Activated naive CD4-positive, alpha-beta T cell treated with anti-CD3 and anti-CD28 coated beads, Interleukin-2, amount 10 ng/mL, durations not matched to agents 7 days and 5 days (primary cell): ENCODE data around the gene PLA2G12B.
"Not testable (repeated sequence)": the region's sequence is repeated elsewhere in the genome, so short reads cannot be mapped to it uniquely, and the experiment has no call there.

Experiments
- CTCF ChIA-PET: fragments of 350-600 bp; sonication (Branson Sonifier 250); formaldehyde crosslinking; loops from one replicate; lab custom pipeline; 2021; ENCODE audit warnings: antibody characterized with exemption; lab: Charles Lee
- DNase-seq: peaks from one replicate; pipeline ENCODE4 v3.0.0-alpha.2; 2020
- H3K27ac Mint-ChIP-seq: one replicate; pipeline ENCODE4 v1.8.0; 2021; ENCODE audit warnings: mild to moderate bottlenecking, moderate library complexity, mixed read lengths
- H3K27me3 Mint-ChIP-seq: one replicate; pipeline ENCODE4 v1.8.0; 2021; ENCODE audit warnings: mild to moderate bottlenecking, mixed read lengths
- H3K36me3 Mint-ChIP-seq: one replicate; pipeline ENCODE4 v1.8.0; 2021; ENCODE audit warnings: mixed read lengths
- H3K4me1 Mint-ChIP-seq: one replicate; pipeline ENCODE4 v1.8.0; 2021; ENCODE audit warnings: mixed read lengths
- H3K4me3 Mint-ChIP-seq: one replicate; pipeline ENCODE4 v1.8.0; 2021; ENCODE audit warnings: mild to moderate bottlenecking, moderate library complexity, mixed read lengths
- H3K9me3 Mint-ChIP-seq: one replicate; pipeline ENCODE4 v1.8.0; 2021; ENCODE audit warnings: mixed read lengths

Gene PLA2G12B

GRCh38 chr10:72954596-72955554 lies at the start of gene PLA2G12B:
TSS of gene PLA2G12B (minus strand) at chr10:72954806. CDS start at chr10:72954685, 121 bp downstream.
- Mint-ChIP-seq H3K9me3 (no peaks in the 10 kb centered on the region), H3K4me1 (no peaks in the 10 kb centered on the region), H3K27me3 (peaks cover 13% of the 10 kb centered on the region), H3K4me3 (no peak within 1 kb of the TSS), H3K36me3 (no peaks in the 10 kb centered on the region), H3K27ac (no peak within 1 kb of the TSS)
- DNase-seq, result no peak
- CTCF ChIA-PET, result no interaction called here

GRCh38 chr10:73003822-73004221 lies 49.2 kb upstream of the PLA2G12B start:
- no peaks in the 10 kb centered on the region for H3K27me3 Mint-ChIP-seq

GRCh38 chr10:73000973-73001372 lies 46.4 kb upstream of the PLA2G12B start:
- peaks cover 4% of the 10 kb centered on the region for H3K9me3 Mint-ChIP-seq
- DNase-seq, result no peak
- peaks cover 22% of the 10 kb centered on the region for H3K36me3 Mint-ChIP-seq
- H3K27me3 Mint-ChIP-seq, result no peaks in the 10 kb centered on the region
- CTCF ChIA-PET, result interaction anchor here (0.7 kb wide), 1 partner anchor 618 kb away, joined by 3 read pairs; no protein-coding TSS in a partner anchor
- H3K27ac Mint-ChIP-seq, result no peak overlapping the region
- H3K4me3 Mint-ChIP-seq, result no peak overlapping the region
- H3K4me1 Mint-ChIP-seq, result no peaks in the 10 kb centered on the region

More at GRCh38 chr10:73003822-73004221, 49.2 kb upstream of the PLA2G12B start:
- no peaks in the 10 kb centered on the region for H3K4me1 Mint-ChIP-seq
- no peaks in the 10 kb centered on the region for H3K9me3 Mint-ChIP-seq
- DNase-seq, result no peak
- CTCF ChIA-PET, result interaction anchor here (0.7 kb wide), 1 partner anchor 11 kb away, joined by 5 read pairs; no protein-coding TSS in a partner anchor
- peaks cover 34% of the 10 kb centered on the region for H3K36me3 Mint-ChIP-seq
- no peak overlapping the region for H3K27ac Mint-ChIP-seq
- H3K4me3 Mint-ChIP-seq, result no peak overlapping the region

- peaks cover 13% of the 10 kb centered on the region for H3K9me3 Mint-ChIP-seq
- no peak for DNase-seq
- CTCF ChIA-PET, result no interaction called here
- no peak overlapping the region for H3K4me3 Mint-ChIP-seq
- H3K4me1 Mint-ChIP-seq, result no peaks in the 10 kb centered on the region
- H3K27ac Mint-ChIP-seq, result no peak overlapping the region
- H3K27me3 Mint-ChIP-seq, result no peaks in the 10 kb centered on the region
- peaks cover 36% of the 10 kb centered on the region for H3K36me3 Mint-ChIP-seq
Observed at GRCh38 chr10:72997099-72997498, 42.5 kb upstream of the PLA2G12B start.

GRCh38 chr10:72995459-72995858 lies 40.9 kb upstream of the PLA2G12B start:
- CTCF ChIA-PET, H3K4me3 Mint-ChIP-seq, H3K4me1 Mint-ChIP-seq, DNase-seq, H3K27me3 Mint-ChIP-seq, H3K27ac Mint-ChIP-seq: not testable (repeated sequence)
- Mint-ChIP-seq H3K36me3 (peaks cover 42% of the 10 kb centered on the region), H3K9me3 (peaks cover 13% of the 10 kb centered on the region)

GRCh38 chr10:72989771-72990170 lies 35.2 kb upstream of the PLA2G12B start:
- peaks cover 30% of the 10 kb centered on the region for H3K36me3 Mint-ChIP-seq
- DNase-seq, H3K4me1 Mint-ChIP-seq, H3K9me3 Mint-ChIP-seq, H3K4me3 Mint-ChIP-seq, H3K27ac Mint-ChIP-seq, CTCF ChIA-PET, H3K27me3 Mint-ChIP-seq: not testable (repeated sequence)

- H3K27me3 Mint-ChIP-seq, H3K4me1 Mint-ChIP-seq, H3K27ac Mint-ChIP-seq, DNase-seq, H3K36me3 Mint-ChIP-seq, H3K4me3 Mint-ChIP-seq, CTCF ChIA-PET: not testable (repeated sequence)
- peaks cover 11% of the 10 kb centered on the region for H3K9me3 Mint-ChIP-seq
Observed at GRCh38 chr10:72984618-72985017, 30.0 kb upstream of the PLA2G12B start.

GRCh38 chr10:72981882-72982529 lies 27.4 kb upstream of the PLA2G12B start:
- Mint-ChIP-seq H3K9me3 (peaks cover 32% of the 10 kb centered on the region), H3K27me3 (no peaks in the 10 kb centered on the region), H3K36me3 (no peaks in the 10 kb centered on the region), H3K27ac (no peak overlapping the region), H3K4me1 (no peaks in the 10 kb centered on the region), H3K4me3 (no peak overlapping the region)
- CTCF ChIA-PET, result no interaction called here
- DNase-seq, result no peak

- Mint-ChIP-seq H3K27me3 (peaks cover under 1% of the 10 kb centered on the region), H3K4me3 (no peak overlapping the region), H3K9me3 (peaks cover 36% of the 10 kb centered on the region), H3K27ac (no peak overlapping the region), H3K36me3 (no peaks in the 10 kb centered on the region), H3K4me1 (no peaks in the 10 kb centered on the region)
- CTCF ChIA-PET, result no interaction called here
- DNase-seq, result no peak
Observed at GRCh38 chr10:72981028-72981881, 26.6 kb upstream of the PLA2G12B start.

GRCh38 chr10:72980348-72980747 lies 25.7 kb upstream of the PLA2G12B start:
- Mint-ChIP-seq H3K36me3 (no peaks in the 10 kb centered on the region), H3K4me3 (no peak overlapping the region), H3K9me3 (peaks cover 39% of the 10 kb centered on the region), H3K27me3 (peaks cover 5% of the 10 kb centered on the region), H3K27ac (no peak overlapping the region), H3K4me1 (no peaks in the 10 kb centered on the region)
- CTCF ChIA-PET, result no interaction called here
- DNase-seq, result no peak

- Mint-ChIP-seq H3K27me3 (peaks cover 5% of the 10 kb centered on the region), H3K4me1 (no peaks in the 10 kb centered on the region), H3K27ac (no peak overlapping the region), H3K9me3 (peaks cover 39% of the 10 kb centered on the region), H3K36me3 (no peaks in the 10 kb centered on the region), H3K4me3 (no peak overlapping the region)
- CTCF ChIA-PET, result no interaction called here
- no peak for DNase-seq
Observed at GRCh38 chr10:72979709-72980108, 25.1 kb upstream of the PLA2G12B start.

GRCh38 chr10:72976886-72977285 lies 22.3 kb upstream of the PLA2G12B start:
- no peak for DNase-seq
- CTCF ChIA-PET, result no interaction called here
- no peaks in the 10 kb centered on the region for H3K4me1 Mint-ChIP-seq
- peaks cover 37% of the 10 kb centered on the region for H3K9me3 Mint-ChIP-seq
- H3K27ac Mint-ChIP-seq, result no peak overlapping the region
- H3K36me3 Mint-ChIP-seq, result no peaks in the 10 kb centered on the region
- H3K4me3 Mint-ChIP-seq, result no peak overlapping the region
- peaks cover 12% of the 10 kb centered on the region for H3K27me3 Mint-ChIP-seq

- DNase-seq, result no peak
- H3K27me3 Mint-ChIP-seq, result peaks cover 13% of the 10 kb centered on the region
- H3K9me3 Mint-ChIP-seq, result no peaks in the 10 kb centered on the region
- CTCF ChIA-PET, result no interaction called here
- H3K4me1 Mint-ChIP-seq, result no peaks in the 10 kb centered on the region
- H3K36me3 Mint-ChIP-seq, result no peaks in the 10 kb centered on the region
- no peak overlapping the region for H3K27ac Mint-ChIP-seq
- no peak overlapping the region for H3K4me3 Mint-ChIP-seq
Observed at GRCh38 chr10:72956001-72956400, 1.4 kb upstream of the PLA2G12B start.

GRCh38 chr10:72954230-72954595 lies 393 bp downstream of the PLA2G12B start:
- Mint-ChIP-seq H3K36me3 (no peaks in the 10 kb centered on the region), H3K27me3 (peaks cover 13% of the 10 kb centered on the region), H3K27ac (no peak overlapping the region), H3K9me3 (no peaks in the 10 kb centered on the region), H3K4me3 (no peak overlapping the region), H3K4me1 (no peaks in the 10 kb centered on the region)
- DNase-seq, result no peak
- CTCF ChIA-PET, result no interaction called here
